GM23338 (cell line): Measurements from ENCODE around the gene LRP1B. TPM values are rescaled to one million over a fixed set of nuclear protein-coding genes. Genes with fewer than 3 reads are reported as not detected.

ENCODE experiments used
- ATAC-seq: fragments of 200-7000 bp; cut with Tn5 transposase; 3 replicates; pipeline ENCODE4 v1.9.1; 2020
- DNase-seq: peaks from one replicate; pipeline ENCODE4 v3.0.0-alpha.2; 2015; ENCODE audit warnings: low spot score
- H2AFZ ChIP-seq: fragments of 200-600 bp; sonication (generic); 2 replicates; pipeline ENCODE4 v1.8.0; 2016; ENCODE audit warnings: antibody characterized with exemption, mild to moderate bottlenecking, moderate library complexity
- H3F3A ChIP-seq: fragments of 200-600 bp; sonication (generic); replicated peaks from 2 replicates; pipeline ENCODE4 v1.8.0; 2017; ENCODE audit warnings: antibody characterized with exemption, mixed run types, low read depth
- H3K27ac ChIP-seq: fragments of 200-600 bp; sonication (generic); 2 replicates; pipeline ENCODE4 v1.6.1; 2016; ENCODE audit warnings: low read depth
- H3K27me3 ChIP-seq: fragments of 200-600 bp; sonication (generic); 2 replicates; pipeline ENCODE4 v1.8.0; 2016; ENCODE audit warnings: mild to moderate bottlenecking, mixed run types, moderate library complexity; ENCODE audit not compliant: insufficient read depth
- H3K36me3 ChIP-seq: fragments of 200-600 bp; sonication (generic); 2 replicates; pipeline ENCODE4 v1.8.0; 2016; ENCODE audit warnings: mild to moderate bottlenecking; ENCODE audit not compliant: insufficient read depth
- H3K4me1 ChIP-seq: fragments of 200-600 bp; sonication (generic); 2 replicates; pipeline ENCODE4 v1.8.0; 2016; ENCODE audit warnings: mild to moderate bottlenecking, moderate library complexity; ENCODE audit not compliant: insufficient read depth
- H3K4me2 ChIP-seq: fragments of 200-600 bp; sonication (generic); 2 replicates; pipeline ENCODE4 v1.7.1; 2017; ENCODE audit warnings: mixed run types
- H3K4me3 ChIP-seq: fragments of 200-600 bp; sonication (generic); 2 replicates; pipeline ENCODE4 v1.6.1; 2016; ENCODE audit warnings: mixed run types
- H3K79me2 ChIP-seq: fragments of 200-600 bp; sonication (generic); replicated peaks from 2 replicates; pipeline ENCODE4 v1.8.0; 2017; ENCODE audit warnings: mild to moderate bottlenecking; ENCODE audit not compliant: insufficient read depth
- H3K9me2 ChIP-seq: fragments of 200-600 bp; sonication (generic); 2 replicates; pipeline ENCODE4 v1.8.0; 2017; ENCODE audit not compliant: insufficient read depth
- H4K20me1 ChIP-seq: fragments of 200-600 bp; sonication (generic); replicated peaks from 2 replicates; pipeline ENCODE4 v1.8.0; 2017; ENCODE audit warnings: mild to moderate bottlenecking; ENCODE audit not compliant: insufficient read depth
- H3K27ac Mint-ChIP-seq: 2 replicates; pipeline ENCODE4 v1.8.0; 2020; ENCODE audit warnings: inconsistent platforms, mild to moderate bottlenecking, moderate library complexity, mixed read lengths
- H3K27me3 Mint-ChIP-seq: 3 replicates; pipeline ENCODE4 v1.8.0; 2022; ENCODE audit warnings: low read depth, mild to moderate bottlenecking, moderate library complexity, mixed read lengths, inconsistent platforms; ENCODE audit not compliant: insufficient read depth, poor library complexity
- H3K36me3 Mint-ChIP-seq: 3 replicates; pipeline ENCODE4 v1.8.0; 2021; ENCODE audit warnings: low read depth, mild to moderate bottlenecking, inconsistent platforms, moderate library complexity, mixed read lengths
- H3K4me1 Mint-ChIP-seq: 3 replicates; pipeline ENCODE4 v1.8.0; 2020; ENCODE audit warnings: mild to moderate bottlenecking, inconsistent platforms, mixed read lengths
- H3K4me3 Mint-ChIP-seq: 3 replicates; pipeline ENCODE4 v1.8.0; 2021; ENCODE audit warnings: moderate library complexity, mild to moderate bottlenecking, inconsistent platforms, mixed read lengths
- H3K9me3 Mint-ChIP-seq: 3 replicates; pipeline ENCODE4 v1.8.0; 2020; ENCODE audit warnings: moderate library complexity, mild to moderate bottlenecking, inconsistent platforms, mixed read lengths
- CREB1 ChIP-seq: fragments of 250-450 bp; sonication (Bioruptor Pico); IDR thresholded peaks from 2 replicates; pipeline ENCODE4 v1.5.0; 2020; ENCODE audit warnings: low read depth, mild to moderate bottlenecking, moderate library complexity
- CTCF ChIP-seq, 2 experiments: fragments of 200-600 bp in 1 of 2; sonication (generic) in 1 of 2; conservative IDR thresholded peaks; 2 replicates each; pipeline versions ENCODE4 v1.5.1 to v1.6.1; 2016 to 2017; ENCODE audit warnings: antibody characterized with exemption in 2 of 2, low read depth in 2 of 2, mild to moderate bottlenecking in 2 of 2, moderate library complexity in 1 of 2
- EZH2phosphoT487 ChIP-seq: fragments of 200-600 bp; sonication (generic); IDR thresholded peaks from one replicate; pipeline ENCODE4 v1.8.1; 2018; ENCODE audit warnings: antibody characterized with exemption; ENCODE audit not compliant: unreplicated experiment
- JUNB ChIP-seq: IDR thresholded peaks from one replicate; pipeline ENCODE4 v1.6.1; 2016; ENCODE audit warnings: antibody characterized with exemption; ENCODE audit not compliant: unreplicated experiment
- POLR2AphosphoS5 ChIP-seq: IDR thresholded peaks from 2 replicates; pipeline ENCODE4 v1.6.1; 2016; ENCODE audit warnings: antibody characterized with exemption, low read depth
- REST ChIP-seq: IDR thresholded peaks from one replicate; pipeline ENCODE4 v1.6.1; 2018; ENCODE audit warnings: antibody characterized with exemption; ENCODE audit not compliant: unreplicated experiment
- STAT1 ChIP-seq: IDR thresholded peaks from one replicate; pipeline ENCODE4 v1.6.1; 2016; ENCODE audit warnings: antibody characterized with exemption; ENCODE audit not compliant: unreplicated experiment
- ZNF331 ChIP-seq: fragments of 250-450 bp; sonication (Bioruptor Pico); IDR thresholded peaks from 2 replicates; pipeline ENCODE4 v1.5.0; 2020; ENCODE audit warnings: low read depth, mild to moderate bottlenecking, moderate library complexity
- ZNF462 ChIP-seq: fragments of 250-450 bp; sonication (Bioruptor Pico); IDR thresholded peaks from 2 replicates; pipeline ENCODE4 v1.5.0; 2020; ENCODE audit warnings: mild to moderate bottlenecking, moderate library complexity
- polyA plus RNA-seq: library from polyadenylated mRNA; unstranded; fragments of >200 nt; fragmentation: Nextera tagmentation; extraction: Ambion mirVana; gene quantifications from 2 replicates; pipeline ENCODE4 v1.2.1, GENCODE V29; 2016
- total RNA-seq: library from RNA; depleted of rRNA; stranded (reverse); fragments of >200 nt; shearing (Covaris generic); gene quantifications from 2 replicates; pipeline ENCODE4 v1.2.3, GENCODE V29; 2014
- TF ChIP-seq, protein P1 (sequence below): IDR thresholded peaks from 2 replicates; pipeline ENCODE4 v1.6.1; 2016; ENCODE audit warnings: antibody characterized with exemption

Gene LRP1B
- total and polyA plus RNA-seq, 2 experiments from 2014 or later = 0.15 to 0.97 TPM

DNA sequence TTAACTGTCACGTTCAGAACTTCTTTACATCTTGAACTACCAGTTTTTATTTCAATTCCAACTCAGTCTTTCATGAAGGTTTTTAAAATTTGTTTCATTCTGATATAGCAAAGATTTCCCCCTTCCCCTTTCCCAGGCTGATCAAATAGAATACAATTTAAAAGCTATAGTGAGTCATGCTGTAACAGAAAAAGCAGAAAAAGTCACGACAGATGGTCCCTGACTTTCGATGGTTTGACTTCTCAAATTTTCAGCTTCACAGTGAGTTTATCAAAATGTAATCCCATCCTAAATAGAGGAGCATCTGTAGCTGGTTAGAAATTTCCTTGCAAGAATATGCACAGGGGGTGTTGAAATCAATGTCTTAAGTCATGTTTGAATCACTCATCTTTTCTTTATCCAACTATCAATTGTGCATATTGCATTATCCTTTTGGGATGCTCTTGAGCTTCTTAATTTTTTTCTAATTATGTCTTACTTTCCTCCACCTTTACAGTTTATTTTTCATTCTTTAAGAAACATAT is 500.3 kb downstream of the LRP1B start:
- Mint-ChIP-seq H3K27me3 (no peaks in the 10 kb centered on the region), H3K27ac (no peak overlapping the region)
- TF ChIP-seq ZNF462 (CRISPR knock-in tag) (no peak), CTCF (conservative IDR thresholded peaks at IDR 0.05; ENCODE audit: low read depth in 2 of 2) (no peak), EZH2phosphoT487 (no peak), CREB1 (CRISPR knock-in tag) (no peak), ZNF331 (CRISPR knock-in tag) (no peak), POLR2AphosphoS5 (no peak), STAT1 (no peak), REST (no peak), JUNB (no peak)
- TF ChIP-seq, protein P1, sequence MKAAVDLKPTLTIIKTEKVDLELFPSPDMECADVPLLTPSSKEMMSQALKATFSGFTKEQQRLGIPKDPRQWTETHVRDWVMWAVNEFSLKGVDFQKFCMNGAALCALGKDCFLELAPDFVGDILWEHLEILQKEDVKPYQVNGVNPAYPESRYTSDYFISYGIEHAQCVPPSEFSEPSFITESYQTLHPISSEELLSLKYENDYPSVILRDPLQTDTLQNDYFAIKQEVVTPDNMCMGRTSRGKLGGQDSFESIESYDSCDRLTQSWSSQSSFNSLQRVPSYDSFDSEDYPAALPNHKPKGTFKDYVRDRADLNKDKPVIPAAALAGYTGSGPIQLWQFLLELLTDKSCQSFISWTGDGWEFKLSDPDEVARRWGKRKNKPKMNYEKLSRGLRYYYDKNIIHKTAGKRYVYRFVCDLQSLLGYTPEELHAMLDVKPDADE = no peak

More for the DNA sequence above, 500.3 kb downstream of the LRP1B start:
- DNase-seq (no peak), ATAC-seq (no peak)
- H4K20me1 ChIP-seq = no peaks in the 10 kb centered on the region
- Mint-ChIP-seq H3K36me3 (no peaks in the 10 kb centered on the region), H3K4me3 (no peak overlapping the region), H3K4me1 (peaks cover 3% of the 10 kb centered on the region; the same call in 1 of the 3 replicates), H3K9me3 (no peaks in the 10 kb centered on the region)
- H3K27ac ChIP-seq = no peak overlapping the region
- H3K4me1 ChIP-seq = no peaks in the 10 kb centered on the region
- no peaks in the 10 kb centered on the region for H3F3A ChIP-seq
- no peak overlapping the region for H3K4me2 ChIP-seq
- no peak overlapping the region for H3K4me3 ChIP-seq
- H2AFZ ChIP-seq = no peak overlapping the region
- no peaks in the 10 kb centered on the region for H3K27me3 ChIP-seq
- H3K9me2 ChIP-seq = no peaks in the 10 kb centered on the region
- no peaks in the 10 kb centered on the region for H3K36me3 ChIP-seq
- H3K79me2 ChIP-seq = no peaks in the 10 kb centered on the region
